Gastrocnemius medialis (tissue), 4 donors: Measurements from ENCODE around the gene NCOA7.
"Not testable (repeated sequence)": the region's sequence is repeated elsewhere in the genome, so short reads cannot be mapped to it uniquely, and the experiment has no call there.

Source experiments
- CTCF ChIP-seq, 5 experiments: fragments of 450-650 bp in 3 of 5; fragments of 200-600 bp in 2 of 5; sonication (generic) in 2 of 5; IDR thresholded peaks in 4 of 5; conservative IDR thresholded peaks in 1 of 5; 1 replicate in 4 of 5; 2 replicates in 1 of 5; pipeline ENCODE4 v1.5.1; 2016 to 2019; ENCODE audit warnings: antibody characterized with exemption in 5 of 5, mild to moderate bottlenecking in 3 of 5, moderate library complexity in 3 of 5
- POLR2A ChIP-seq, 2 donors: fragments of 450-650 bp; IDR thresholded peaks; one replicate each; pipeline ENCODE4 v1.6.1; 2017; ENCODE audit warnings: antibody characterized with exemption in 2 of 2, mild to moderate bottlenecking in 2 of 2, moderate library complexity in 2 of 2

GRCh38 chr6:125935520-125935919 is 144.8 kb downstream of the NCOA7 start:
- not testable (repeated sequence) for TF ChIP-seq POLR2A (IDR thresholded peaks at IDR 0.05); CTCF (IDR thresholded peaks at IDR 0.05 in 4 of 5, conservative IDR thresholded peaks at IDR 0.05 in 1 of 5)
